Fibroblast of skin of back (primary cell): ENCODE data around the gene OSCP1.
A peak's percentile ranks its signal among the peaks of the same experiment; 100 is the strongest.

ENCODE experiments used
- DNase-seq: peaks from one replicate; pipeline ENCODE4 v3.0.0-alpha.2; 2013

The OSCP1 gene

DNA sequence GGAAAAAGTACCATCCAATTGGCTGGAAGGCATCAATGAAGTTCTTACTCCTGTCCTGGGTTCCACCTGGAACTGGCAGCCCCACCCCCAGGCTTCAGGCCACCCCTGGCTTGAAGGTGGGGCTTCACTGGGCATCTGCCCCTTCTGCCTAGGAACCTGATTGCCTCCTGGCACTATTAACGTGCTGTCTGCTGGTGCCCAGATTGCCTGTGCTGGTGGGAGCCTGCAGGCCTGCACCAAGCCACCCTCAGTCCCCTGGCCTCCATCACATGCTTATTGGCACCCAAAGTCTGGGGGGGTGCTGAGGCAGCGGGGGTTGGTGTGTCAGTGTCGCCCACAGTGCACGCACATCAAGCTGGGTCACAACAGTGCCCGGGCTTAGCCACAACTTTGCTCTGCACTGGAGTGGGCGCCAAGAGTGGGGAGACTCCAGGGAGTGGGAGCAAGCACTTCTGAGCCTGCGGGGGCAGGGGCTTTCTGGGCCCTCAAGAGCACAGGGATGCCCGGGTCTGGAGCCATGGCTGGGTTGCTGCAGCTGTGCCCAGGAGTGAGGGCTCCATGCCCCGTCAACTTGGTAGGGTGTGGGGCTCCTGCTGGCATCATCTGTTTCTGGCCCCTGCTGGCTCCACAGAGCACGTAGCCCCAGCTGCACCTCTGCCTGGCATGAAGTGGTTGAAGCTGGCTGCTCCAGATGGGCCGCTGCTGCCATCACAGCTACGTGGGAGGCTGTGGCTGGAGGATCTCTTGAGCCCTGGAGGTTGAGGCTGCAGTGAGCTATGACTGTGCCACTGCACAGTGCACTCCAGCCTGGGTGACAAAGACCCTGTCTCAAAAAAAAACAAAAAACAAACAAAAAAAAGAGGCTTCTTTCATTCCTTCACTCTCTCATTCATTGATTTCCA, 48.4 kb downstream of the OSCP1 start:
- DNase-seq: no peak

DNA sequence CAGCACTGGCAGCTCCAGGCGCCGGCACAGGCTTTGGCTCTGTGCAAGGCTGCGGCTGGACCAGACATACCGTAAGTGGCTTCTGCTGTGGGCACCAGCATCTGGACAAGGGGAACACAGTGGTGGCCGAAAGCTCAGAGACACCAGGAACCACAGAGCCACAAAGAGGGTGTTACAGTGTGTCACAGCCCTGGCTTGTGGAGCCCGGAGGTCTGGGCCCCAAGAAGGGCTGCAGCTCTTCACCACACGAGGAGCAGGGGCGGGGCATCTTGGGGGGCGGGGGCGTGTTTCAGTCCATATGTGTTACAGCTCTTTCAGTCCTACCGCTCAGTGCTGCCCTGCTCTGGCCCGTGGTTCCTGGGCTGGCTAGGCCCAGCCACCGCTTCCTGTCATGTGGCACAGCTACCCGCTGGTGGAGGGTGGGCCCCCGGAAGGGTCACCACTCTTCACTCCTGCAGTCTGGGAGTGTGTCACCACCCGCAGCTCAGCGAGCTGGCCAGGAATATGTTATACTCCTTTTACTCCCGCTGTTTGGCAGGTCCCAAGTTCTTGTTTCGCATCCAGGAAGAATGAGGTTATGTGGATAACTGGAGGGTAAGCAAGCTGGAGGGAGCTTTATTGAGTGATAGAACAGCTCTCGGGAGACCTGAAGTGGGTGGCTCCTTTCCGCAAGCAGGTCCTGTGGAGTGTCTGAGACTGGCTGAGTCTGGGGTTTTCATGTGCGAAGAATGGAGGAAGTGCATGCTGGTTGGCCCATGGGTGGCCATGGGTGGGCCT, 49.2 kb downstream of the OSCP1 start:
- peak; percentile 80 for DNase-seq

DNA sequence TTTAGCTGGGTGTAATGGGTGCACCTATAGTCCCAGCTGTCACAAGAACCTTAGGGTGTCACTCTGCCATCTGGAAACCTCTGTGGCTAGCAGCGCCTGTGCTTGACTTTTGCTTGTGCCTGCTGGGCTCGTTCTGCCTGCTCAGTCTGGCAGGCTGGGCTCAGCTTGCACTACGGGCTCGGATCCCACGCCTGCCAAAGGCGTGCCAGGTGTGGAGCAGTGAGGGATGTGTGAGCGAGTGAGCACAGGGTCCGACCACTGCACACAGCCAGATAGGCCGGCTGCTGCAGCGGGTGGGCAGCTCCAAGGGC, 49.8 kb downstream of the OSCP1 start:
- DNase-seq: no peak

DNA sequence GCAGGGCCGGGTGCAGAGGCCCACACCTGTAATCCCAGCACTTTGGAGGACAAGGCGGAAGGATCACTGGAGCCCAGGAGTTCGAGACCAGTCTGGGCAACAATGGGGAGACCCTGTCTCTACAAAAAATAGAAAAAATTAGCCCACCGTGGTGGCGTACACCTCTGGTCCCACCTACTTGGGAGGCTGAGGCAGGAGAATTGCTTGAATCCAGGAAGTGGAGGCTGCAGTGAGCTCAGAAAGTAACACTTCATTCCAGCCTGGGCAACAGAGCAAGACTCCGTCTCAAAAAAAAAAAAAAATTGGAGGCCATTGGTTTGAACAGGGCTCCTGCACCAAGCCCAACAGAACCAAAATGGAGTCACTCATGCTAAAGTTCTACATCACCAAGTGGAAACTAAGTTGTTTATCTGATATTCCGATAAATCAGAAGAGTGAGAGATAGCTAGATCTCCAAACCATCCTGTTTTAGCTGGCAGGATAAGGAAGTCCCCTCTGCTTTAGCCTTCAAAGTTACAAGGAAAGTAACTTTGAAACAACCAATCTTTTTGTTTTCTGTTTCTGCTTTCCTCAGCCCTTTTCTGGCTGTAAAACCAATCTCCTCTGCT, 51.8 kb downstream of the OSCP1 start:
- DNase-seq: no peak

DNA sequence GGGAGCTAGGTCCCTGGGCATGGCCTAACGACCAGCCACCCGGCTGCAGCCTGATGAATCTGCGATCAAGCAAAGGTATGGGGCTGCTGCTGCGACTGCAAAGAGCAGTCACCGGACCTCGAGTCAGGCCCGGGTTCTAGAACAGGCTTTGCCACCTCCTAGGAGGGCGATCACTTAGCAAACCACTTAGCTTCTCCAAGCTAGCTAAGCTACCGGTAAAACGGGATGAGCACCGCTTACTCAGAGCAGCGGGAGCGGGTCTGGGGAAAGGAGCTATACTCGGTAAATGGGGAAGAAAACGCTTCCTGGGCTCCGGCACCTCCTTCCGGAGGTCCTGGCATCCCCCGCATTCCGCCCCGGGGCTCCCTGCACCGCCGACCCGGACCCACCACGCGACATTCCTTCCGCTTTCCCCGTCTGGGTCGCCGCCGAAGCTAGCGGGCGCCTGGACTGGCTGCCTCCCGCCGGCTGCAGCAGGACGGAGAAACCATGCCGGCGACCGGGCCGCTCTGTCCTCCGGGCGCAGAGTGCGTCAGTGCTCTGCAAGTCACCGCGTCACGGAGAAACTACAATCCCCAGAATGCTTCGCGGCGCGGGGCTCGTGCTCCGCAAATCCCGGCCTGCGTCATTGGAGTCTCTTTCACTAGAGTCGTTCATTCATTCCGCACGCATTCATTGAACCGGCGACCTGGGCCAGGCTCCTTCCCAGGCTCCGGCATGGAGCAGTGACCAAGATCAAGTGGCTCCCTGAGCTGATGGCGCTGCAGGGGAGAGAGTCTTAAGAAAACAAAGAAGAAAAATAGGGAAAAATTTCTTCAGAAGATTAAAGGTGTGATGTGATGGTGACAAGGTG, 52.6 kb downstream of the OSCP1 start, which contains the start of gene LSM10:
LSM10 (minus strand) TSS at position 531 of the 853 bp plus-strand sequence. CDS start 3,779 bp downstream, outside the sequence.
- peak; percentile 95 for DNase-seq

DNA sequence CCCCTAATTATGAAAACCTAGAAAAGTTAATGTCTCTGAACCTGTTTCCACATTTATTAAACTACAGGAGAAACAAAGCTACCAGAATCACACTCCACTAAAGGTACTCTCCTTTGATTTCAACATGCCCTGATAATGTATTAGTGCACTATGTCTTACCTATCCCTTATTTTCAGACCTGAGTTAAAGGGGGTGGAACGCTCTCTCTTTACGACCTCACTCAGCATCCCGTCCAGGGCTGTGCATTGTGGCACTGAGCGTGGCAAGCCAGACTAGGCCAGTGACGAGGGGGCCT, 53.2 kb downstream of the OSCP1 start:
- no peak for DNase-seq

DNA sequence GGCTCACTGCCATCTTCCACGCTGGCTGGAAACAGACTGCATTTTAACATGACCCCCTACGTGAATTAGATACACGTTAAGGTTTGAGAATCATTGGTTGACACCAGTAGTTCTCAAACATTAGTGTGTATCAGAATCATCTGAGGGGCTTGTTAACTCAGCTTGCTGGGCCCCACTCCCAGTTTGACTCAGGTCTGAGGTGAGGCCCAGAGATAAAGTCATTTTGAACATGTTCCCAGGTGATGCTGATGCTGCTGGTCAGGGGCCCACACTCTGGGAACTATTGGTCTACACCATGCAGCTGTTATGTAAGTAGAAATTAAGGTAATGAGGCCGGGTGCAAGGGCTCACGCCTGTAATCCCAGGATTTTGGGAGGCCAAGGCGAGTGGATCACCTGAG, 53.9 kb downstream of the OSCP1 start:
- no peak for DNase-seq

DNA sequence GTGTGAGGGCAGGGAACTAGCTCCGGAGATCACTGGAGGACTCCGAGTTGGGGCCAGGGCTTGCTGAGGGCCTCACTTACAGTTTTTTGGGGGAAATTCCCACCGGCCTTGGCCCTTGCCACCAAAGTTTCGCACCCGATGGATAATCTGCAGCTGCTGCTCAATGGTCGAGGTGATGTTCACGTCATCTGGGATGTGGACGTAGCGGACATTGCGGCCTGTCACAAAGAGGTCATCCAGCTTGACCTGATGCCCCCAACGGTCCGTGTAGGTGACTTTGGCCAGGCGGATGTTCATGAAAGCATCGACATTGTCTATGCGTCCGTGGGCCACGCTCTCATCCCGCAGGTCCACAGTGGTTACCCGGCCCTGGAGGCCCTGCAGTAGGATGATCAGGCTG, 56.6 kb downstream of the OSCP1 start:
- no peak for DNase-seq

DNA sequence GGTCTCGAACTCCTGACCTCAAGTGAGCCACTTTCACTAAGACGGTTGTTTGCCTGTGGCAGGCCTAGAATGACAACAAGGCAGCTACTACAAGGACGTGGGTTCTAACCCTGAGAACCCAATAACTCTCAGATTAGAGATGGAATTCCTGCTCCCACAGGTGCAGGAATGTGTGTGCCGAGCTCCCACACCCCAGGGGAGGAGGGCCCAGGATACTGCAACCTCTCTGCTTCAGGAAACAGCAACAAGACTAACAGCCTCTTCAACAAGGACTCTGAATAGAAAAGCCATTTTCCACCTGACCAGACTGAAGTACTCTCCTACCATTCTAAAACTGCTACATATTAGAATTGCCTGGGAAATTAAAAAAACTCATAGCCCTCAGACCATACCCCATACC, 57.4 kb downstream of the OSCP1 start:
- no peak for DNase-seq

DNA sequence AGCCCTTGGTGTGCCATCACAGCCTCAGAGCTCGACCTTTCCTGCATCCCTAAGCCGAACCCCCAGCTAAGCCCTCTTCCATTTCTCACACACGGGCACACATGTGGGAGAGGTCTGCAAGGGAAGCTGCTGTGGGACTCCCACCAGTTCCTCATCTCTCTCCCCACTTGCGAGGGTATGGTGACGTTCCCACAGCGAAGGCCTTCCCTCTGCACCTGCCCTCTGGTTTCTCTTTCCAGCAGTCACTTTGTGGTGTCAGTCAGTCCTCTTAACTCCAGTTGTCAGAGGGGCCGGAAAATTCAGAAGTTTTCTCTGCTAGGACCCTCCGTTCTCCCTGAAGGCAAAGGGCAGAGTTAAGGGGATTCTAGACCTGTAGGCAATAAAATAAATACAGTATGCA, 59.0 kb downstream of the OSCP1 start:
- DNase-seq: no peak

DNA sequence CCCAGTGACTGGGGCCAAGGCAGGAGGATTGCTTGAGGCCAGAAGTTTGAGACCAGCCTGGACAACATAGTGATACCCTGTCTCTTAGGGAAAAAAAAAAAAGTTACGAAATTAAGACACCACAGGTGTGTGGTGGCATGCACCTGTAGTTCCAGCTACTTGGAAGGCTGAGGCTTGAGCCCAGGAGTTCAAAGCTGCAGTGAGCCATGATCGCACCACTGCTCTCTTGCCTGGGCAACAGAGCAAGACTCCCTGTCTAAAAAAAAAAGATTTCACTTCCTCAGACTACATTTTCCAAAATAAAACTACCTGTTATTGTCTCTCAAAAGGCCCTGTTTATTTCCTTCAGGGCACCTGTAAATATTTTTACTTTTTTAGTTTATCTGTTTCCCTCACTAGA, 59.8 kb downstream of the OSCP1 start:
- no peak for DNase-seq

DNA sequence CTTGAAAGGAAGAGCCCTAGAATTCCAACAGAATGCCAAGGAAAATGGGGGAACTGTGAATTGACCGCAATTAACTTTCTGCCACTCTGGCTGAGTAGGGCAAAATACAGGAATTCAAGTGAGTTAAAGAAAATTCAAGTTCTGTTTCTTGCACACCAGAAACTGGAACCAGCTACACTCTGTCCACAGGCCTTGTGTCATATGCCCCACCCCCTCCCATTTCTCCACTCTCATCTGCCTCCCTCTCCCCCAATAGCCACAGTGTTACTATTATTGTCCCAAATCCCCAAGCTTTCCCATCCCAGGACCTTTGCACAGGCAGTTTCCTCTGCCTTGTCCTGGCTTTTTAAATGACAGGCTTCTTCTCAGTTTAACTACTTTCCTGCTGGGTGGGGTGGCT, 60.3 kb downstream of the OSCP1 start:
- DNase-seq: no peak

DNA sequence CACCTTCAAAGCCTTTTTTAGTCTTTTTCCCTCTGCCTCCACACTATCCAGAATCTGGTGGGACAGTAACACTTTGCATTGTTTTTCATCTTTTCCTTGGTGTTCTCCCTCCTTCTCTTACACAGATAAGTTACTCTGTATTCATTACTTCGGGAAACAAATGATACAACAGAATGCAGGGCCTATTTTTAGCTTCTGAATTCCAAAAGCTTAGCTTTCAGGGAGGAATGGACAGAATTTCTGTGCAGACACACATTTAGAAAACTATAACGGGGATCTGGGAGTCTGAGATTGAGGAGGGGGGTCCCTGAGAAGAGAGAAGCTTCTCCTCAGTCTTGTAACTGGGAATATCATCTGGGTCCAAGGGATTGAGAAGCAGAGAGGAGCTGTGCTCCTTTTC, 61.0 kb downstream of the OSCP1 start:
- no peak for DNase-seq

DNA sequence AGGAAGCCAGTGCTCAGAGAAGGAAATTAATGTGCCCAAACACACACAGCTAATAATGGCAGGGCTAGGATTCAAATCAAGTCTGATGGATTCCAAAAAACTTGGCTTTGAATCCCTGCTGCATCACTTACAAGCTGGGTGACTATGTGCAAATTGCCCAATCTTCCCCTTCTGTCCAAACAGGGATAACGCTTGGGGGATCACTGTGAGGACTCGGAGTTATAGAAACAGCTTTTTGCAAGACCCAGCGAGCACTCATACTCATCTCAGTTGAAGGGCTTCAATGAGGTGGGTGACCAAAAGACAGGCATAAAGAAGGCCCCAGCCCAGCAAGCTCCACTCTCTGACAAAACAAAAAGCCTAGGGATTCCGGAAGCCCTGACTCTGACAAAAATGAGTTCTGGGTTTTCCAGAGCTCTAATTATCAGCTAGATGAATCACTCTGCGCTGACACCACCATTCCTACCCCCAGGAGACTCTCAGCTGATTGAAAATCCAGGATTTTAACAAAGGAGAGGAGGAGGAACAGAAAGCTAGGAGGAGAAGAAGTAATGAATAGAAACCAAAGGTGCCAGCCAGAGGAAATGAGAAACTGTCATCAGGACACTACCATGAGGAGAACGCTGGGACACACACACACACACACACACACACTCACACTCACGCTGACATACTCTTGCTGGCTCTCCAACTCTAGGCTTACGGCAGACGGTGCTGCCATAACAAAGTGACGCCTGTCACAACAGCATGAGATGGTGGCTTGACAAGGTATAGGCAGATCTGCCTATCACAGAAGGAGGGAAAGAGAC, 62.9 kb downstream of the OSCP1 start:
- peak; percentile 90 for DNase-seq

DNA sequence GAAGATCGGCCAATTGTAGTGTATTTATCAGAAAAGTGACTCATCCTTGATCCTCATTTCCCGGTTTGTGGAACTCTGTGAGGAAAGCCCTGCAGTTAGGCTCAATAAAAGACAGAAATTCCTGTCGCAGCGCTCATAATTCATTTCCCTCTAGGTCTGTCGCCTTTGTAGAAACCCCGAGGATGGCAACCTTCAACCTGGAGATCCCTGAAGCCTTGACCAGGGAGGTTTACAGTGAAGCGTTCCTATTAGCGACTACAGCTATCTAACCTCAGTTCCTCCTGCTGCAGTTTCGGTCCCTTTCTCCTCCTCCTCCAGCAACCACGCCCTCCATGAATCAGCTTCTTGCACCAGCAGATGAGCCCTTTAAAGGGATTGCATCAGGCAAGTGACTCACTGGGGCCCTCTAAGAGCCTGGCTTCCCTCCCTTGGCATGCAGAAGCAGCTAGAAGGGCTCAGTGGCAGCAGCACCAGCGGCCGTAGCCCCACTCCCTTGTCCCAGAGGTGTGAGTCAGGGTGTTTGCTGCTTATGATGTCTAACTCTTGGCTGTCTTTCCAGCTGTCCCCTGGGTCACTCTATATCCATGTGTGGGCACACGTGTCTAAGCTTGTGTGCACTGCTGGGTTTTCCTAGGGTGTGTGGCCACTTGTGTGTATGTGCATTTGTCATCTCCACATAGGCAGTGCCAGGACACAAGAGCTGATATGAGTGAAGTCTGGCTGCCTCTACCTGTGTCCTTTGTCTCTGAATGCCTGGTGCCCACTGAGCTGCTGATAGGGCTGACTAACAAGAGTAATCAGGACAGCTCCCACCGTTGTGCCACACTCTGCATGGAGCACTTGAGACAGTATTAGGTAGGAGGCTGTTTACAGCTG, 63.7 kb downstream of the OSCP1 start:
- peak; percentile 100 for DNase-seq

DNA sequence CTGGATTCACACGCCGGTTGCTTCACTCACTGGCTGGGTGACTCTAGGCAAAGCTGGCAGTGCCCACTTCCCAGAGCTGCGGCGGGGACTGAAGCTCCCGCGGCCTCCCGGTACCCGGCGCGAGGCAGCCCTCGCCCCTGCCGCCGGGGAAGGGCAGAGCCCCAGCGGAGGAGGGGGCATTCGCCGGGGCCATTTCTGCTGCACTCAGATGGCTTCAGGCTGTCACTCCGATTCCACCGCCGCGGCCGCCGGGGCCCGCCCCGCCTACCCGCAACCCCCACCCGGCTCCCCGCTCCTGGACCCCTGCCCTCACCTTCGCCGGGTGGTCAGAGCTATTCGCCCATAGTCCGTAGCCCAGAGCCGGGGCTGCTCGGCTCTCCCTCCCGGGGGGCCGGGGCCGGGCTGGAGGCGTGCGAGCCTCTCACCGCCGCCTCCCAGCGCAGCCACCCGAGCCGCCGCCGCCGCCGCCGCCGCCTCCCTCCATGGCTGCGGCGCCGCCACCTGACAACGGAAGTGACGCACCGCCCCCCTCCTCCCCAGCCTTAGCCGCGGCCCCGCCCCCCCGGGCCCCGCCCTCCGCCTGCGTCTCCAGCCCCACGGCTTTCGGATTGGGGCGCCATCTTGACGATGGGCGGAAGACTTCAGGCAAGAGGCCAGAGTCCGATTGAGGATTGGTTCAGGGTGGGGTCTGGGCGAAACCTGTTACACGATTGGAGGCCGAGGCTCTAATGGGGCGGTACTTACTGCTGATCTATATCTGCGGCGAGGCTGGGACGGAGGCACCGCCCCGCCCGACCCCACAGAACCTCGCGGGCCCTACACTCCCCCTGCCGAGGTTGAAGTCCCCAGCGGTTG, 64.6 kb downstream of the OSCP1 start, which contains the start of gene STK40:
STK40 (minus strand) TSS at position 515 of the 855 bp plus-strand sequence. CDS start 24,592 bp downstream, outside the sequence.
- peak; percentile 99 for DNase-seq

DNA sequence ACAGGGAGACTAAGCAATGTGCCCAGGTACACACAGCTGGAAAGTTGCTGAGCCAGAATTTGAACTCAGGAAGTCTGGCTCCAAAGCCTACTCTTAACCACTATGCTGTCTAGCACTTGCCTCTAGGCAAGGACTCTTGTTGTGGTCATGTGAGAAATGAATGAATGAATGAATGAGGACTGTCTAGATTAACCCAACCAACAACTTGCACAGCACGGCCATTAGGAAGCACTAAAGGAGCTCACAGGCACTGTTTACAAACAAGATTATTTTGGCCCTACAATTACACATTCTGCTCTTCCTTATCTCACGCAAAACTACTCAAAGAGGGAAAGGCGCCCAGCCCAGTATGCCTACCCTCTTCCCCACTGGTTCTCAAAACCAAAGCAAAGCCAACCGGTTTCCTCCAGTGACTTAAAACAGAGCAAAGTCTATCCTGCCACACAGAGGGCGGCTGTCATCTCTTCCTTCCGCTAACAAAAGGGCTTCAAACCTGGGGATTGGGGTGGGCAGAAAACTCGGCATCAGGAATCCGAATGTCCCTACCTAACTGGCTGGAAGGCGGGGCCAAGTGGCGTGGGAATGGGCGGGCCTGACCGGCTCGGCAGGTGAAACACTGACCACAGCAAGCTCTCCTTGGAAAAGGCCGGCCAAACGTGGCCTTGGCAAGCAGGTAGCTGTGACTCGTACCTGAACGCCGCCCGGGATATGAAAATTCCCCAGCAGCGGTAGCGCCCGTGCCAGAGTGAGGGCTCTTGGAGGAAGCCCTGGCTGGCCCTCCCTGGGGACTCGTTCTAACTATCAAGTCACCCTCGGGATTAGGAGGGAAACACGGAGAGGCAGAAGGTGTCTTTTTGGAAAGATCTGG, 65.5 kb downstream of the OSCP1 start:
- peak; percentile 37 for DNase-seq

DNA sequence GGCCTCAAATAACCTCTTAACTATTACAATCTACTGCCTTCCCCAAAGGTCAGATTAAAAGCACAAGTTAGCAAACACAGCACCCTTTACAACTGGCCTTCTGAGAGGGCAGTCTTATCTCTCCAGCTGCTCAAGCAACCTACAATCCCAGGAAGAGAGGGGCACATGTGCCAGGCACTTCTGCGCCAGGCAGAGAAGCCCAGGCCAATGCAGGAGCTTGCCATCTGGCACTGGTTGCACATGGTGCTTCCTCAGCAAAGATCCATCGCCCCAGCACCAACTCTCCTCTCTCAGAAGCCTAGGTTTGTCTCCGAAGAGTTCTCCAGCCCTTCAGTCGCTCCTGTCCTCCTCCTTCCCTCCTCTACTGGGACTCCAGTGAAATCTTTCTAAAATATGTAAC, 67.0 kb downstream of the OSCP1 start:
- no peak for DNase-seq

DNA sequence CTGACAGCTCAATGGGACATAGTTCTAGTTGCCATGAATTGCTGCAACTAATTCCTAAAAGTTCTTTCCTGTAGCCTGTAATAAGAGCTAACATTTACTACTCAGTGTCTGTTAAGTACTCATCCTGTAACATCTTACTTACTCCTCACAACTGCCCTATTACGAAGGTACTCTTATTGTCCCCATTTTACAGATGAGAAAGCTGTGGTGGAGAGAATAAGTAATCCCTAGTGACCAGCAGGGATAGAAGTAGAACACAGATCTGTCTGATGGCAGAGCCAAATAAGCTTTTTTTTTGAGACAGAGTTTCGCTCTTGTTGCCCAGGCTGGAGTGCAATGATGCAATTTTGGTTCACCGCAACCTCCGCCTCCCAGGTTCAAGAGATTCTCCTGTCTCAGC, 67.6 kb downstream of the OSCP1 start:
- DNase-seq: no peak
